CD14-positive monocyte (primary cell): Measurements from ENCODE around the gene DGKI. TPM values are rescaled to one million over a fixed set of nuclear protein-coding genes. Genes with fewer than 3 reads are reported as not detected.

Experiments
- DNase-seq, 3 donors: peaks; one replicate each; pipeline ENCODE4 v3.0.0-alpha.2; 2011 to 2022
- H2AFZ ChIP-seq: 2 replicates; pipeline ENCODE4 v1.6.0; 2012; ENCODE audit warnings: mild to moderate bottlenecking, low read depth, low read length, inconsistent platforms; ENCODE audit not compliant: insufficient read depth, poor library complexity, severe bottlenecking
- H3K27ac ChIP-seq, 2 donors: 1 replicate in 1 of 2; 2 replicates in 1 of 2; pipeline ENCODE4 v1.5.1; 2012 to 2013; ENCODE audit warnings: low read length in 2 of 2, control low read depth in 1 of 2, inconsistent platforms in 1 of 2, low read depth in 1 of 2, mild to moderate bottlenecking in 1 of 2
- H3K27me3 ChIP-seq, 2 donors: one replicate each; pipeline versions ENCODE4 v1.6.0 to v1.6.1; 2011 to 2013; ENCODE audit warnings: low read length in 2 of 2; ENCODE audit not compliant: control insufficient read depth in 2 of 2, insufficient read depth in 2 of 2
- H3K36me3 ChIP-seq, 2 donors: replicated peaks in 1 of 2; 1 replicate in 1 of 2; 2 replicates in 1 of 2; pipeline versions ENCODE4 v1.5.1 to v1.6.1; 2012 to 2013; ENCODE audit warnings: low read length in 2 of 2, control low read depth in 1 of 2, inconsistent platforms in 1 of 2, mild to moderate bottlenecking in 1 of 2; ENCODE audit not compliant: insufficient read depth in 2 of 2, control insufficient read depth in 1 of 2
- H3K4me1 ChIP-seq, 2 donors: 1 replicate in 1 of 2; 2 replicates in 1 of 2; pipeline versions ENCODE4 v1.5.1 to v1.6.1; 2012 to 2013; ENCODE audit warnings: low read length in 2 of 2, control low read depth in 1 of 2, inconsistent platforms in 1 of 2, mild to moderate bottlenecking in 1 of 2, moderate library complexity in 1 of 2; ENCODE audit not compliant: insufficient read depth in 2 of 2, control insufficient read depth in 1 of 2
- H3K4me2 ChIP-seq: replicated peaks from 2 replicates; pipeline ENCODE3; 2012; ENCODE audit warnings: low read length, moderate library complexity, mild to moderate bottlenecking; ENCODE audit not compliant: poor library complexity, severe bottlenecking; ENCODE audit errors: extremely low read depth
- H3K4me3 ChIP-seq, 3 experiments: fragments of 200-600 bp in 1 of 3; sonication (generic) in 1 of 3; replicated peaks in 1 of 3; 1 replicate in 2 of 3; 2 replicates in 1 of 3; pipeline ENCODE4 v1.5.1; 2011 to 2013; ENCODE audit warnings: low read length in 3 of 3, mild to moderate bottlenecking in 3 of 3, control low read depth in 2 of 3, low read depth in 2 of 3, inconsistent platforms in 1 of 3, moderate library complexity in 1 of 3
- H3K79me2 ChIP-seq: 2 replicates; pipeline ENCODE4 v1.6.0; 2012; ENCODE audit warnings: mild to moderate bottlenecking, control low read depth, inconsistent platforms, low read length, moderate library complexity; ENCODE audit not compliant: insufficient read depth
- H3K9ac ChIP-seq: 2 replicates; pipeline ENCODE4 v1.6.0; 2017; ENCODE audit warnings: low read length, mild to moderate bottlenecking; ENCODE audit not compliant: insufficient read depth, poor library complexity, severe bottlenecking
- H3K9me3 ChIP-seq, 2 donors: replicated peaks in 1 of 2; 1 replicate in 1 of 2; 2 replicates in 1 of 2; pipeline versions ENCODE4 v1.5.1 to v1.6.1; 2012 to 2013; ENCODE audit warnings: low read length in 2 of 2, control low read depth in 1 of 2; ENCODE audit not compliant: control insufficient read depth in 1 of 2, insufficient read depth in 1 of 2
- H4K20me1 ChIP-seq: 2 replicates; pipeline ENCODE4 v1.6.0; 2012; ENCODE audit warnings: mild to moderate bottlenecking, low read length, control low read depth, moderate library complexity; ENCODE audit not compliant: insufficient read depth
- H3K27ac Mint-ChIP-seq, 7 donors: one replicate each; pipeline ENCODE4 v1.8.0; 2020; ENCODE audit warnings: mild to moderate bottlenecking in 7 of 7, mixed read lengths in 7 of 7, moderate library complexity in 6 of 7, inconsistent platforms in 2 of 7
- H3K27me3 Mint-ChIP-seq, 3 donors: one replicate each; pipeline ENCODE4 v1.8.0; 2021 to 2022; ENCODE audit warnings: low read depth in 3 of 3, mild to moderate bottlenecking in 3 of 3, mixed read lengths in 3 of 3, moderate library complexity in 3 of 3, inconsistent platforms in 1 of 3
- H3K36me3 Mint-ChIP-seq, 2 donors: one replicate each; pipeline ENCODE4 v1.8.0; 2020; ENCODE audit warnings: mixed read lengths in 2 of 2, inconsistent platforms in 1 of 2, mild to moderate bottlenecking in 1 of 2
- H3K4me1 Mint-ChIP-seq: one replicate; pipeline ENCODE4 v1.8.0; 2020; ENCODE audit warnings: mild to moderate bottlenecking, mixed read lengths
- H3K4me3 Mint-ChIP-seq, 2 donors: one replicate each; pipeline ENCODE4 v1.8.0; 2020; ENCODE audit warnings: mild to moderate bottlenecking in 2 of 2, mixed read lengths in 2 of 2, moderate library complexity in 1 of 2
- H3K9me3 Mint-ChIP-seq, 7 donors: one replicate each; pipeline ENCODE4 v1.8.0; 2020 to 2022; ENCODE audit warnings: mixed read lengths in 7 of 7, mild to moderate bottlenecking in 6 of 7, moderate library complexity in 6 of 7, inconsistent platforms in 2 of 7
- WGBS: methylation state at CpG from one replicate; pipeline ENCODE4 v1.1.5; 2013; ENCODE audit warnings: missing lambda C conversion rate; ENCODE audit not compliant: insufficient coverage; 5-methylcytosine and 5-hydroxymethylcytosine counted together
- intact Hi-C, 2 donors: fragments of 100-400 bp; cut with micrococcal nuclease; formaldehyde crosslinking; loops; one replicate each; pipeline versions ENCODE4 v1.15.0 to v1.15.1; 2023
- polyA plus RNA-seq, 3 donors: library from polyadenylated mRNA; depleted of rRNA in 1 of 3; unstranded in 2 of 3; stranded (reverse) in 1 of 3; fragments of 300-500 nt in 2 of 3; fragments of >200 nt in 1 of 3; fragmentation: Illumina TruSeq in 2 of 3; gene quantifications; 1 replicate in 2 of 3; 2 replicates in 1 of 3; pipeline ENCODE4 v1.2.3, GENCODE V29; 2012 to 2021
- TF ChIP-seq, protein P1 (sequence below): fragments of 200-600 bp; IDR thresholded peaks from one replicate; pipeline ENCODE4 v1.8.0; 2022; ENCODE audit warnings: antibody characterized with exemption, mild to moderate bottlenecking

DGKI gene
- polyA plus RNA-seq, 3 donors, result not detected

GRCh38 chr7:137674048-137674447 lies 172.7 kb downstream of the DGKI start:
- TF ChIP-seq, protein P1, sequence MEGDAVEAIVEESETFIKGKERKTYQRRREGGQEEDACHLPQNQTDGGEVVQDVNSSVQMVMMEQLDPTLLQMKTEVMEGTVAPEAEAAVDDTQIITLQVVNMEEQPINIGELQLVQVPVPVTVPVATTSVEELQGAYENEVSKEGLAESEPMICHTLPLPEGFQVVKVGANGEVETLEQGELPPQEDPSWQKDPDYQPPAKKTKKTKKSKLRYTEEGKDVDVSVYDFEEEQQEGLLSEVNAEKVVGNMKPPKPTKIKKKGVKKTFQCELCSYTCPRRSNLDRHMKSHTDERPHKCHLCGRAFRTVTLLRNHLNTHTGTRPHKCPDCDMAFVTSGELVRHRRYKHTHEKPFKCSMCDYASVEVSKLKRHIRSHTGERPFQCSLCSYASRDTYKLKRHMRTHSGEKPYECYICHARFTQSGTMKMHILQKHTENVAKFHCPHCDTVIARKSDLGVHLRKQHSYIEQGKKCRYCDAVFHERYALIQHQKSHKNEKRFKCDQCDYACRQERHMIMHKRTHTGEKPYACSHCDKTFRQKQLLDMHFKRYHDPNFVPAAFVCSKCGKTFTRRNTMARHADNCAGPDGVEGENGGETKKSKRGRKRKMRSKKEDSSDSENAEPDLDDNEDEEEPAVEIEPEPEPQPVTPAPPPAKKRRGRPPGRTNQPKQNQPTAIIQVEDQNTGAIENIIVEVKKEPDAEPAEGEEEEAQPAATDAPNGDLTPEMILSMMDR, result no peak
- H3K27me3 Mint-ChIP-seq, result peaks cover 0 to 6% (median 4%) of the 10 kb centered on the region in 3 donors
- Histone ChIP-seq H2AFZ (no peak overlapping the region), H3K79me2 (no peaks in the 10 kb centered on the region), H3K4me1 (peaks cover 0 to 2% of the 10 kb centered on the region in 2 donors), H3K4me2 (no peak overlapping the region), H3K27me3 (no peaks in the 10 kb centered on the region), H3K9ac (no peak overlapping the region), H3K36me3 (no peaks in the 10 kb centered on the region), H3K27ac (no peak overlapping the region), H4K20me1 (no peaks in the 10 kb centered on the region), H3K9me3 (no peaks in the 10 kb centered on the region), H3K4me3 (no peak overlapping the region)
- intact Hi-C loops, result no loop called here
- no peak overlapping the region for H3K4me3 Mint-ChIP-seq
- WGBS, result no CpG with 5 or more reads among the region's 3 CpGs
- no peaks in the 10 kb centered on the region for H3K36me3 Mint-ChIP-seq
- peaks cover 0 to 2% (median 0%) of the 10 kb centered on the region in 7 donors for H3K9me3 Mint-ChIP-seq
- DNase-seq, result no peak
- no peak overlapping the region for H3K27ac Mint-ChIP-seq
- peaks cover 4% of the 10 kb centered on the region for H3K4me1 Mint-ChIP-seq

GRCh38 chr7:137671920-137672319 lies 174.9 kb downstream of the DGKI start:
- no peak overlapping the region for H3K27ac Mint-ChIP-seq
- no peak overlapping the region for H3K4me2 ChIP-seq
- no peak overlapping the region for H3K27ac ChIP-seq
- 98% methylated on average over 4 of the region's 5 CpGs for WGBS
- peaks cover 0 to 3% of the 10 kb centered on the region in 2 donors for H3K27me3 ChIP-seq
- no peak overlapping the region for H3K4me3 Mint-ChIP-seq
- peaks cover 0 to 2% (median 0%) of the 10 kb centered on the region in 7 donors for H3K9me3 Mint-ChIP-seq
- H3K9ac ChIP-seq, result no peak overlapping the region
- no peaks in the 10 kb centered on the region for H4K20me1 ChIP-seq
- intact Hi-C loops, result no loop called here
- H3K79me2 ChIP-seq, result no peaks in the 10 kb centered on the region
- no peaks in the 10 kb centered on the region for H3K36me3 ChIP-seq
- peaks cover 4% of the 10 kb centered on the region for H3K4me1 Mint-ChIP-seq
- H3K27me3 Mint-ChIP-seq, result peaks cover 0 to 11% (median 4%) of the 10 kb centered on the region in 3 donors
- H3K36me3 Mint-ChIP-seq, result no peaks in the 10 kb centered on the region
- no peak overlapping the region for H3K4me3 ChIP-seq
- peaks cover 0 to 2% of the 10 kb centered on the region in 2 donors for H3K4me1 ChIP-seq
- H2AFZ ChIP-seq, result no peak overlapping the region
- DNase-seq, result no peak
- H3K9me3 ChIP-seq, result no peaks in the 10 kb centered on the region
- TF ChIP-seq, protein P1, result no peak
